Large intestine (tissue), 3 donors: ENCODE data around the gene AKAP12. TPM values are rescaled to one million over a fixed set of nuclear protein-coding genes. Genes with fewer than 3 reads are reported as not detected.

Experiments
- DNase-seq, 2 donors: peaks; one replicate each; pipeline versions ENCODE4 v3.0.0 to v3.0.0-alpha.2; 2013
- H3K27ac ChIP-seq: one replicate; pipeline ENCODE4 v1.5.1; 2013; ENCODE audit warnings: low read length
- H3K27me3 ChIP-seq: 2 replicates; pipeline ENCODE4 v1.6.1; 2013; ENCODE audit warnings: low read length; ENCODE audit not compliant: control insufficient read depth, insufficient read depth
- H3K36me3 ChIP-seq: 2 replicates; pipeline ENCODE4 v1.6.1; 2013; ENCODE audit warnings: low read length; ENCODE audit not compliant: control insufficient read depth, insufficient read depth
- H3K4me1 ChIP-seq: one replicate; pipeline ENCODE4 v1.6.1; 2013; ENCODE audit warnings: low read length; ENCODE audit not compliant: control insufficient read depth, insufficient read depth
- H3K4me3 ChIP-seq: one replicate; pipeline ENCODE4 v1.5.1; 2013; ENCODE audit warnings: low read length
- H3K9me3 ChIP-seq: one replicate; pipeline ENCODE4 v1.6.1; 2013; ENCODE audit warnings: mild to moderate bottlenecking, low read depth, low read length, moderate library complexity; ENCODE audit not compliant: control insufficient read depth
- WGBS: methylation state at CpG from one replicate; pipeline ENCODE4 v1.1.5; 2013; ENCODE audit warnings: low lambda C conversion rate; ENCODE audit not compliant: insufficient coverage; 5-methylcytosine and 5-hydroxymethylcytosine counted together
- polyA plus RNA-seq: library from polyadenylated mRNA; unstranded; fragments of 120-200 nt; gene quantifications from one replicate; pipeline ENCODE4 v1.2.1, GENCODE V29; 2013

The AKAP12 gene
- polyA plus RNA-seq, 1 donor, result 62.7 TPM

DNA sequence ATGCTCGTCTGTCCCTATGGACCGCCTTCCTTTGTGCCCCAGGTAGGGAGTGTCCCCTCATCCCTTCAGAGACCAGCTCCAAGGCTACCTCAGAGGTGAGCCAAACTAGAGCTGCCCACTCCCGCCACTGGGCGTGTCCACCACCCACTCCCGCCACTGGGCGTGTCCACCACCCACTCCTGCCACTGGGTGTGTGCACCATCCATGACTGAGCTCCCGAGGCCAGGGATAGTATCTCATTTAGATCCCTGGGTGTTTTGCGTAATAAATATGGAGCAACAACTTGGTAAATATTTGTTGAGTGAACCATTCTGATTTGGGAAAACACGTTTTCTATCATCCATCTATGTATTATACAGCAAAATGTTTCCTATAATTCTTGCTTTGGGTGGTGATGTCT lies 82.8 kb downstream of the AKAP12 start:
- H3K4me1 ChIP-seq, result no peaks in the 10 kb centered on the region
- no peak overlapping the region for H3K27ac ChIP-seq
- no peaks in the 10 kb centered on the region for H3K9me3 ChIP-seq
- WGBS, result 80% methylated on average over 1 of the region's 9 CpGs
- DNase-seq, result no peak
- no peak overlapping the region for H3K4me3 ChIP-seq
- peaks cover 10% of the 10 kb centered on the region for H3K27me3 ChIP-seq
- no peaks in the 10 kb centered on the region for H3K36me3 ChIP-seq

DNA sequence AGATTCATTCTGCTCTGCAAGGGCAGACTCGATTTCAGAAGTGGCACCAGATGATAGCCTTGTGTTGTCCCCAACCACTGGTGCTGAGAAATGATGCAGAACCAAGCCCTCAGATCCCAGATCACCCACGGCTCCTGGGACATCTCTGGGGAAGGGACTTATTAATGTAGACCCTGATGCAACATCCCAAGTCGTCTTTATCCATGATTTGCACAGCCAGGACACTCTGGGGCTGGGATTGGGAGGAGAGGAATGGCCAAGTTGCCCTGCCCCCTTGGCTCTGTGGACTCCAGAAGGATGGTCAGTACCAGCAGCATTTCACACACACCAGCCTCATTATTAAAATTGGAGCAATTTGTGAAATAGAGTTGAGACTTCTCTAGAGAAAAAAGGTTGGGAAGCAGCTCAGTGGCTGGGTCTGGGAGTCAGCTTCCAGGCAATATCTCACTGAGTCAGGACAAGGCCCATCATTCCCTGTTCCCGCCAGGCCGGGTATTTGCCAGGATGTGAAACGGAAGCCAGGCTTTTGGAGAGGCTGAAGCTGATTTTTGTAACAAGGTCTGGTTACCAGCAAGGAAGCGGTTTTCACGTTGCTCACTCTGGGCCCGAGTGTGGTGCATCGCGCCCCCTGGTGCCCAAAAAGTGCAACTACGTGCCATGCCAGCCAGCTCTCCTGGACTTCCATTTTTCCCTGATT lies 84.2 kb downstream of the AKAP12 start:
- H3K36me3 ChIP-seq, result no peaks in the 10 kb centered on the region
- no peaks in the 10 kb centered on the region for H3K9me3 ChIP-seq
- no peak overlapping the region for H3K27ac ChIP-seq
- H3K4me1 ChIP-seq, result no peaks in the 10 kb centered on the region
- peaks cover 10% of the 10 kb centered on the region for H3K27me3 ChIP-seq
- no CpG with 5 or more reads among the region's 12 CpGs for WGBS
- no peak overlapping the region for H3K4me3 ChIP-seq
- DNase-seq, result peak; percentile 67 to 71

DNA sequence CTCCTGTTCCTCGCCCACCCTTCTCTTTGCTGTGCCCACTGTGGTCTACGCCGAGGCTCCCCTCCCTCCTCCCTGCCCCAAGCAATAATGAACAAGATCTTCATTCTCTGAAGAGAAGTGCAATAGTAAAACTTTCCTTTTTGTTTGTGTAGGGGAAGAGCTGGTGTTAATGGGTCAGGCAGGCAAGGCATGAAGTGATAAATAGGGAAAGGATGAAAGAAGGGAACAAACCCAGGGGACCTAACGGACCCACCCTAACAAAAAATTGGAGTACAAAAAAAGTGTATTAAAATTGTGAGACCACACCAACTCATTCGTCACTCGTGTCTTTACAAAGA lies 84.7 kb downstream of the AKAP12 start:
- no peak for DNase-seq
- H3K4me1 ChIP-seq, result no peaks in the 10 kb centered on the region
- no peaks in the 10 kb centered on the region for H3K36me3 ChIP-seq
- H3K27me3 ChIP-seq, result peaks cover 10% of the 10 kb centered on the region
- no peak overlapping the region for H3K27ac ChIP-seq
- H3K9me3 ChIP-seq, result no peaks in the 10 kb centered on the region
- WGBS, result no CpG with 5 or more reads among the region's 6 CpGs
- no peak overlapping the region for H3K4me3 ChIP-seq

DNA sequence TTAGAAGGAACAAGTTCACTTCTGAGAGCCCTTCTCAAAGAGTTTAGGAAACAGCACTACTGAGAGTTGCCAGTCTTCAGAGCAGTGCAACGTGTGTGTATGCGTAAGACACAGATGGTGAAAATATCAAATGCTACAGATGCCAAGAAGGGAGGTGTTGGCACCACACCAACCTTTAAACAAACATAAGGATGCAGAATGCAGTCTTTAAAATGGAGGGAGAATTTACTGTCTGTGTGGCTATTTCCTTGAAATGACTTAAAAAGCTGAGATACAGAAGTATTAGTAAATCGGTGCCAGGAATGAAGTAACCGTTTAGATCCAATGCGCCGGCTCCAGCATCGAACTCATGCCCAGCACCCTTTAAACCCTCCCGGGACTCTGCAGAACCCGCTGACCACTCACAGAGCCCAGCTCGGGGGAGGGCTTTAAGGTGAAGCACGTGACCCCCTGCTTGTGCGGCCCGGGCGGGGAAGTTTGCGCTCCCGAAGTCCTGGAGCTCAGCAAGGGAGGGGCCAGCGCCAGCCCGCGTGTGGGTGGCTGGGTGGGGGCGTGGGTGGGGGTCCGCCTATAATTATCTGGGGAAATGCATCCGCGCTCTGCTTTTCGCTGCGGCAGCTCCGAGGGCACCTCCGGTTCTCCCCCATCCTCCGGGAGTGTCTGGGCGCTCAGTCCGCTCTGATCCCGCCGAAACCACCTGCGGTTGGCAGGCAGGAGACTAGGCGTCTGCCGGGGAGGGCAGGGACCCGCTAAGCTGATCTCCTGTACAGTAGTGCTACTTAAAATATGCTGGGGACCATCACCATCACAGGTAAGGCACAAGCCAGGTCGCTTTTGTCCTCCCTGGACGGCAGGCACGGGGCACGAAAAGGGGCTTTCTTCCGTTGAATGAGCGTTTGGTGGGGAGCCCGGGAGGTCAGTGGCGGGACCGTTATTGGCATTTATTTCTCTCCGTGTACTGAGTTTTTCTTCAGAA lies 85.6 kb downstream of the AKAP12 start:
- peaks cover 10% of the 10 kb centered on the region for H3K27me3 ChIP-seq
- H3K9me3 ChIP-seq, result no peaks in the 10 kb centered on the region
- no peaks in the 10 kb centered on the region for H3K4me1 ChIP-seq
- 60% methylated on average over 2 of the region's 46 CpGs for WGBS
- peak overlapping the region; percentile 57 for H3K4me3 ChIP-seq
- DNase-seq, result peak; percentile 26 to 58
- H3K27ac ChIP-seq, result peak overlapping the region; percentile 58
- H3K36me3 ChIP-seq, result no peaks in the 10 kb centered on the region

DNA sequence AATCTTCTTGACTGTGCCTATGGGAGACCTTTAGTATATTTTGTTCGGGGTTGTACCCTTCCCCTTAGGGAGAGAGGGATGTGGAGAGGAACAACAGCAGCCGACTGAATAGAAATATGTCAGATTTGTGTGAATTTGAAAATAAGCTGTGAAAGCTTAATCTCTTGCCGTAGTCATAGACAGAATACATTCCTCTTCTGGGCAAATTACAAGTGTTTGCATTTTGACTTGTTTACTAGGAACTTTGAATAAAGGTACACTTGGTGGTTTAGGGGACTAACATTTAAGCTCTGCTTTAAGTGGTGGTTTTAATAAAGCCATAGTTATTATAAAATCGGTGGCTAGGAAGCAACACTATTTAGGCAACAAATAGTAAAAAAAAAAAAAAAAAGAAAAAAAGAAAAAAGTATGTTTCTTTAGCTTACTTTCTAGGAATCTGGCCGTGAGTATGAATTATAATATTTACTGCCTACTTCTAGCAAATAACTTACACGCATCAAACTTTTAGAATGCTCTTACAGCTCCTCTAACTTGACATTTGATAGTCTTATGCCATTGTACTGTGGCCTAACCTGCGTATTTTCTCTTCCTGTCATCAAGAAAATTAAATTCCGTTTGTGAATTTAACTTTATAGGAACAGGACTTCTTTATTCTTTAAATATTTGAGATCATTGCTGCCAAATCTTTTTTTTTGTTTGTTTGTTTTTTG lies 86.5 kb downstream of the AKAP12 start:
- 93% methylated on average over 3 of the region's 8 CpGs for WGBS
- Histone ChIP-seq H3K36me3 (no peaks in the 10 kb centered on the region), H3K27ac (peak overlapping the region; percentile 58), H3K4me1 (no peaks in the 10 kb centered on the region), H3K4me3 (peak overlapping the region; percentile 57), H3K27me3 (peaks cover 10% of the 10 kb centered on the region), H3K9me3 (no peaks in the 10 kb centered on the region)
- no peak for DNase-seq

DNA sequence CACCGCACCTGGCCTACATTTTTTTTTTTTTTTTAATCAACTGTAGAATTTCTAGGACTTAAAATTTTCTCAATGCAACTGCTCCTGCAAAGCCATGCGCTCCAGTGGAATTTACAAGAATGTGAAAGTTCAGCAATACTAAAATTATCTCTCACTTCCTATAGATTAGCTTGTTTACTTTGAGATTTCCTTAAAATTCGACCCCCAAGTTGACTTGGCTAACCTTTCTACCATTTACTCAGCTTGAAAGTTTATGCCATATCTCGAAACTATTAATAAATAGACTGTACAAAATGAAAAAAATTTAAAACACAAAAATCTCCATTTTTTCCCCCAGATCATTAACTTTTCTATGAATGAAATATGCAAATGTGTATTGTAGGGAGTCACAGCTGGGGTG lies 87.3 kb downstream of the AKAP12 start:
- H3K4me1 ChIP-seq, result no peaks in the 10 kb centered on the region
- no peak for DNase-seq
- H3K9me3 ChIP-seq, result no peaks in the 10 kb centered on the region
- peaks cover 10% of the 10 kb centered on the region for H3K27me3 ChIP-seq
- H3K27ac ChIP-seq, result no peak overlapping the region
- no peak overlapping the region for H3K4me3 ChIP-seq
- no peaks in the 10 kb centered on the region for H3K36me3 ChIP-seq
- WGBS, result 50% methylated on average over 2 of the region's 4 CpGs

DNA sequence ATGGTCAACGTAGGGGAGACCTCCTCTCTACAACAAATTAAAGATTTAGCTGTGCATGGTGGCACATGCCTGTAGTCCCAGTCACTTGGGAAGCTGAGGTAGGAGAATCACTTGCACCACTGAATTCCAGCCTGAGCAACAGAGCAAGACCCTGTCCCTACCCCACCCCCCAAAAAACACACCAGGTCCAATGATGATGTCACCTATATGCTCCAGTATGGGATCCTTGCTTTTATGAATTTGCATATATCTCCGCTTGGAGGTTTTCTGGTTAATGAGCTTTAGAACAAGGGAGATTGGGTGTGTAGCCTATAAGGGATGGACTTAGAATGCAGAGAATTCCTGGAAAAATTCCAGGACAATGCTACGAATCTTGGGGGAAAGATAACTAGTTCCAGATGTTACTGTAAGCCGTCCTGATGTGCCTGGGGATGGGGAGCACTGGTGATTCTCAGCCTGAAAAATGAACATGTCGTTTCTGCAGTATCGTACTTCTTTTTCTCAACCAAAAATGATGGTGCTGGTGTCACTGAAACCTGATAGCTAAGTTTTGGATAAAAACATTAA lies 90.4 kb downstream of the AKAP12 start:
- DNase-seq, result no peak
- Histone ChIP-seq H3K9me3 (no peaks in the 10 kb centered on the region), H3K4me1 (no peaks in the 10 kb centered on the region), H3K36me3 (peaks cover 2% of the 10 kb centered on the region), H3K27me3 (peaks cover 9% of the 10 kb centered on the region), H3K4me3 (no peak overlapping the region), H3K27ac (no peak overlapping the region)
- WGBS, result 100% methylated on average over 1 of the region's 6 CpGs

DNA sequence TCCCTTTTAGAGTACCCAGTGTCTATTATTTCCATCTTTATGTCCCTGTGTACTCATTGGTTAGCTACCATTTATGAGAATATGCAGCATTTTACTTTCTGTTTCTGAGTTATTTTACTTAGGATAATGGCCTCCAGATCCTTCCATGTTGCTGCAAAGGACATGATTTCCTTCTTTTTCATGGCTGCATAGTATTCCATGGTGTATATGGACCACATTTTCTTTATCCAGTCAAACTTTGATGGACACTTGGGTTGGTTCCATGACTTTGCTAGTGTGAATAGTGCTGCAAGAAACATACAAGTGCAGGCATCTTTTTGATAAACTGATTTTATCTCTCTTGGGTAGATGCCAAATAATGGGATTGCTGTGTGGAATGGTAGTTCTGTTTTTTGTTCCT lies 96.2 kb downstream of the AKAP12 start:
- DNase-seq, result no peak
- H3K4me1 ChIP-seq, result no peaks in the 10 kb centered on the region
- H3K9me3 ChIP-seq, result no peaks in the 10 kb centered on the region
- peaks cover 2% of the 10 kb centered on the region for H3K36me3 ChIP-seq
- no peaks in the 10 kb centered on the region for H3K27me3 ChIP-seq
- no peak overlapping the region for H3K27ac ChIP-seq
- H3K4me3 ChIP-seq, result no peak overlapping the region

DNA sequence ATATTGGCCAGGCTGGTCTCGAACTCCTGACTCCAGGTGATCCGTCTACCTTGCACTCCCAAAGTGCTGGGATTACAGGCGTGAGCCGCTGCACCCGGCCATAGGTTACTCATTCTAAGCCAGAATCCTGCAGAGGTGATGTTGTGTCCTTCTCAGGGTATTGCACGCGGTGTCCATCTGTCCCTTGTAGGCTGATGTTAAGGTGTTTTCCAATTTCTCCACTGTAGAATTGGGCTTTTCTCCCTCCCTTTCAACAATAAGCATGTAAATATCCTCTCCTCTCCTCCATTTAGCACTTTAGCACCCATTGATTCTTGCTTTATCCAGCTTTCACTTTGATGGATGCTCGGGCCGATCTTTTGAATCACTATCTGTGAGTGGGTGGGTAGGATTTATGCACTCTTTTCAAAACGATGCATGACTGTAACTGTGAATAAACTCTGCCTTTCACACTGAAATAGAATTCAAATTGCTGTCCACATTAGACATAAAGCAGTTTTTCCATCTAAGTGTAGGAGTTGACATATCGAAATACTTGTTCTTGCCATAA lies 99.0 kb downstream of the AKAP12 start:
- DNase-seq, result no peak
- H3K27ac ChIP-seq, result no peak overlapping the region
- no peaks in the 10 kb centered on the region for H3K4me1 ChIP-seq
- WGBS, result 67% methylated on average over 1 of the region's 11 CpGs
- H3K36me3 ChIP-seq, result no peaks in the 10 kb centered on the region
- peaks cover 8% of the 10 kb centered on the region for H3K9me3 ChIP-seq
- no peaks in the 10 kb centered on the region for H3K27me3 ChIP-seq
- H3K4me3 ChIP-seq, result no peak overlapping the region

DNA sequence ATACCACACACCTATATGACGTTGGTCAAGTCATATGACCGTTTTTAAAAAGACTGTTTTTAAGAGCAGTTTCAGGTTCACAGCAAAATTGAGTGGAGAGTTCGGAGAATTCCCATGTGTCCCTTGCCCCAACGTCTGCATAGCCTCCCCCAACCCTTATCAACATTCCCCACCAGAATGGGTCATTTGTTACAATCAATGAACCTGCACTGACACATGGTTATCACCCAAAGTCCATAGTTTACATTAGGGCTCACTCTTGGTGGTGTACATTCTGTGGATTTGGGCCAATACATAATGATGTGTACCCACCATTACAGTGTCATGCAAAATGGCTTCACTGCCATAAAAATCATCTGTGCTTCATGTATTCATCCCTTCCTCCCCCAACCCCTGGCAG lies 99.6 kb downstream of the AKAP12 start:
- H3K27me3 ChIP-seq, result no peaks in the 10 kb centered on the region
- no peaks in the 10 kb centered on the region for H3K36me3 ChIP-seq
- H3K9me3 ChIP-seq, result peaks cover 8% of the 10 kb centered on the region
- H3K27ac ChIP-seq, result no peak overlapping the region
- no peaks in the 10 kb centered on the region for H3K4me1 ChIP-seq
- 60% methylated on average over 2 of the region's 4 CpGs for WGBS
- H3K4me3 ChIP-seq, result no peak overlapping the region
- peak in 1 of 2 donors; percentile 14 for DNase-seq
